ENCODE results near the gene FOXE1. TPM values are rescaled to one million over a fixed set of nuclear protein-coding genes. Genes with fewer than 3 reads are reported as not detected.

Gene FOXE1
- total and polyA plus RNA-seq, 8 donors = 0.03 to 0.16 (median 0.08) TPM; not detected in 1

GRCh38 chr9:97900738-97901565 lies 47.9 kb downstream of the FOXE1 start:
- Histone ChIP-seq H3K4me3 (no peak overlapping the region), H3K4me1 (no peaks in the 10 kb centered on the region), H3K9me3 (no peaks in the 10 kb centered on the region), H3K27me3 (no peaks in the 10 kb centered on the region), H3K27ac (no peak overlapping the region), H3K36me3 (peaks cover 0 to 6% (median 3%) of the 10 kb centered on the region in 3 donors)
- intact Hi-C loops (cut with DNase I) = loop anchor here in 2 of 3 donors (5.0 kb wide), 1 partner anchor 189 kb away; no protein-coding TSS in a partner anchor
- WGBS, 2 donors = 39 to 40% methylated on average over 5 of the region's 5 CpGs
- peak in 3 of 6 donors; percentile 15 to 40 (median 31) for DNase-seq
- no peak for FAIRE-seq
- TF ChIP-seq, protein P1, sequence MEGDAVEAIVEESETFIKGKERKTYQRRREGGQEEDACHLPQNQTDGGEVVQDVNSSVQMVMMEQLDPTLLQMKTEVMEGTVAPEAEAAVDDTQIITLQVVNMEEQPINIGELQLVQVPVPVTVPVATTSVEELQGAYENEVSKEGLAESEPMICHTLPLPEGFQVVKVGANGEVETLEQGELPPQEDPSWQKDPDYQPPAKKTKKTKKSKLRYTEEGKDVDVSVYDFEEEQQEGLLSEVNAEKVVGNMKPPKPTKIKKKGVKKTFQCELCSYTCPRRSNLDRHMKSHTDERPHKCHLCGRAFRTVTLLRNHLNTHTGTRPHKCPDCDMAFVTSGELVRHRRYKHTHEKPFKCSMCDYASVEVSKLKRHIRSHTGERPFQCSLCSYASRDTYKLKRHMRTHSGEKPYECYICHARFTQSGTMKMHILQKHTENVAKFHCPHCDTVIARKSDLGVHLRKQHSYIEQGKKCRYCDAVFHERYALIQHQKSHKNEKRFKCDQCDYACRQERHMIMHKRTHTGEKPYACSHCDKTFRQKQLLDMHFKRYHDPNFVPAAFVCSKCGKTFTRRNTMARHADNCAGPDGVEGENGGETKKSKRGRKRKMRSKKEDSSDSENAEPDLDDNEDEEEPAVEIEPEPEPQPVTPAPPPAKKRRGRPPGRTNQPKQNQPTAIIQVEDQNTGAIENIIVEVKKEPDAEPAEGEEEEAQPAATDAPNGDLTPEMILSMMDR (IDR thresholded peaks at IDR 0.05) = peak; percentile 26 to 67 (median 50)
- ATAC-seq = peak; percentile 63 to 83 (median 81)

DNA sequence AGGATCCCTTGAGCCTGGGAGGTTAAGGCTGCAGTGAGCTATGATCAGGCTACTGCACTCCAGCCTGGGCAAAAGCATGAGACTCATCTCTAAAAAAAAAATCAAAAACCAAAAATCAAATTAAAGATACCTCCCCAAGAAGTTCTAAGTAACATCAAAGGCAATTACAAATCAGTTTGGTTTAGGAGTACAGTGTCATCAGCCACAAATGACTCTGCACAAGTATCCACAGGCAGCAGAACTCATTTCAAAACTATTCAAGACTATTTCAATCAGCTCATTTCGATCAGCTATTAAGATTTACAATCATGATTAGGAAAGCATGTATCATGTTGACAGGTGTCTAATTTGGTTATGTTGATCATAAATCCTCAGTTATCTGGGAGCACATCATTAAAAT lies 50.2 kb downstream of the FOXE1 start:
- H3K4me1 ChIP-seq = no peaks in the 10 kb centered on the region
- H3K36me3 ChIP-seq = peaks cover 0 to 14% (median 3%) of the 10 kb centered on the region in 3 donors
- H3K27me3 ChIP-seq = no peaks in the 10 kb centered on the region
- no peak for FAIRE-seq
- TF ChIP-seq, protein P1 (IDR thresholded peaks at IDR 0.05) = no peak
- no peaks in the 10 kb centered on the region for H3K9me3 ChIP-seq
- H3K27ac ChIP-seq = no peak overlapping the region
- no peak for ATAC-seq
- intact Hi-C loops (cut with DNase I) = loop anchor here in 2 of 3 donors (5.0 kb wide), 1 partner anchor 191 kb away; no protein-coding TSS in a partner anchor
- DNase-seq = no peak
- H3K4me3 ChIP-seq = no peak overlapping the region
- WGBS, 2 donors = 55 to 64% methylated on average over 1 of the region's 1 CpG

DNA sequence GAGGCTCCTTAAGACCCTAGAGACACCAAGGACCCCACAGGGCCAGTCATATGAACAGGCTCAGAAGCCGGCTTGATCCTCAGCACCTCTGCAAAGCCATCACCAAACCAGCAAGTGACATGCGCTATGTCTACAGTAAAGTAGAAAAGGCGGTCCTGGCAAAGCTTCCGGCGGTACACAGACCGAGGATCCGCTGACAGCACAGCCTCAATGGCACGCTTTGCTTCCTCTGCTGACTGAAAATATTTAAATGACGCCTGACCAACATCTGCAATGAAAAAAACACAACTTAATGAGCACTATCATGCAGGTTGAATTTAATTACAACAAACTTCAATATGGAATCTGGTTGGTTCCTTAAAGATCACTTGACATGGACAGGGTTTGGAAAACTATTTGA lies 51.7 kb downstream of the FOXE1 start:
- intact Hi-C loops (cut with DNase I) = loop anchor here in 2 of 3 donors (5.0 kb wide), 1 partner anchor 192 kb away; no protein-coding TSS in a partner anchor
- TF ChIP-seq, protein P1 (IDR thresholded peaks at IDR 0.05) = no peak
- Histone ChIP-seq H3K27ac (no peak overlapping the region), H3K9me3 (no peaks in the 10 kb centered on the region), H3K4me3 (no peak overlapping the region), H3K4me1 (no peaks in the 10 kb centered on the region), H3K36me3 (peaks cover 0 to 25% (median 3%) of the 10 kb centered on the region in 3 donors), H3K27me3 (no peaks in the 10 kb centered on the region)
- DNase-seq = no peak
- 93% methylated on average over 9 of the region's 9 CpGs for WGBS, 2 donors
- ATAC-seq = no peak
- no peak for FAIRE-seq

- no peak overlapping the region for H3K27ac ChIP-seq
- ATAC-seq (no peak), FAIRE-seq (no peak), DNase-seq (no peak)
- intact Hi-C loops (cut with DNase I) = no loop called here
- peaks cover 0 to 31% (median 3%) of the 10 kb centered on the region in 3 donors for H3K36me3 ChIP-seq
- no peaks in the 10 kb centered on the region for H3K4me1 ChIP-seq
- H3K4me3 ChIP-seq = no peak overlapping the region
- H3K27me3 ChIP-seq = no peaks in the 10 kb centered on the region
- WGBS, 2 donors = 86 to 94% methylated on average over 2 of the region's 2 CpGs
- TF ChIP-seq, protein P1 (IDR thresholded peaks at IDR 0.05) = no peak
- no peaks in the 10 kb centered on the region for H3K9me3 ChIP-seq
Observed at GRCh38 chr9:97905228-97905627, 52.2 kb downstream of the FOXE1 start.

Other genes starting within 250 kb of the FOXE1 start
- gene TSTD2, start 219.9 kb upstream of the FOXE1 start, total RNA-seq = 10 to 100 TPM in 2 of 6 donors, 1 to 10 TPM in 4; 7.8 to 12.7 (median 9.2) TPM
- gene TSTD2, start 219.9 kb upstream of the FOXE1 start, polyA plus RNA-seq = 10 to 100 TPM; 10.3 to 16.8 TPM
- 10 to 100 TPM; 10.7 to 17.4 (median 11.7) TPM for gene NCBP1, start 219.4 kb upstream of the FOXE1 start, total RNA-seq
- 1 to 10 TPM; 4.6 to 7.5 TPM for gene NCBP1, start 219.4 kb upstream of the FOXE1 start, polyA plus RNA-seq
- 1 to 10 TPM; 4.9 to 7.6 (median 6.2) TPM for gene XPA, start 155.9 kb upstream of the FOXE1 start, total RNA-seq
- gene XPA, start 155.9 kb upstream of the FOXE1 start, polyA plus RNA-seq = 10 to 100 TPM in 1 of 2 donors, 1 to 10 TPM in 1; 7.9 to 12.6 TPM
- gene TRMO, start 69.3 kb downstream of the FOXE1 start, total RNA-seq = 1 to 10 TPM; 5.2 to 8.7 (median 6.5) TPM
- 1 to 10 TPM; 5.1 to 9.4 TPM for gene TRMO, start 69.3 kb downstream of the FOXE1 start, polyA plus RNA-seq
- under 1 TPM in 1 of 6 donors, not detected in 5; 0.09 TPM for gene HEMGN, start 84.9 kb downstream of the FOXE1 start, total RNA-seq
- not detected for gene HEMGN, start 84.9 kb downstream of the FOXE1 start, polyA plus RNA-seq
- gene ANP32B, start 130.1 kb downstream of the FOXE1 start, total RNA-seq = 10 to 100 TPM; 48.8 to 89.3 (median 65.3) TPM
- gene ANP32B, start 130.1 kb downstream of the FOXE1 start, polyA plus RNA-seq = 10 to 100 TPM; 72.3 to 73.4 TPM
- 10 to 100 TPM; 22.8 to 36.5 (median 30.5) TPM for gene NANS, start 203.5 kb downstream of the FOXE1 start, total RNA-seq
- 10 to 100 TPM; 29.5 to 31.1 TPM for gene NANS, start 203.5 kb downstream of the FOXE1 start, polyA plus RNA-seq